ENCODE measurements around the gene BAIAP2L1.
"Not testable (repeated sequence)": the region's sequence is repeated elsewhere in the genome, so short reads cannot be mapped to it uniquely, and the experiment has no call there.

- not testable (repeated sequence) for TF ChIP-seq POLR2AphosphoS5, CTCF (IDR thresholded peaks at IDR 0.05)
These were observed 7.3 kb upstream of the BAIAP2L1 start for GRCh38 chr7:98408146-98408545.
